GM18951 (cell line): ENCODE measurements around the gene SP140.

ENCODE experiments used
- POLR2A ChIP-seq: IDR thresholded peaks from 4 replicates; pipeline ENCODE4 v1.6.1; 2011; ENCODE audit warnings: mild to moderate bottlenecking; ENCODE audit not compliant: insufficient read length, insufficient read depth; ENCODE audit errors: extremely low read depth
- in situ Hi-C: fragments of 300-500 bp; cut with MboI; formaldehyde crosslinking; loops from one replicate; pipeline ENCODE4 v1.12.0; 2022; ENCODE audit warnings: low sequenced_read_pairs, mixed read lengths, inconsistent platforms; ENCODE audit not compliant: unreplicated experiment

SP140 gene

DNA sequence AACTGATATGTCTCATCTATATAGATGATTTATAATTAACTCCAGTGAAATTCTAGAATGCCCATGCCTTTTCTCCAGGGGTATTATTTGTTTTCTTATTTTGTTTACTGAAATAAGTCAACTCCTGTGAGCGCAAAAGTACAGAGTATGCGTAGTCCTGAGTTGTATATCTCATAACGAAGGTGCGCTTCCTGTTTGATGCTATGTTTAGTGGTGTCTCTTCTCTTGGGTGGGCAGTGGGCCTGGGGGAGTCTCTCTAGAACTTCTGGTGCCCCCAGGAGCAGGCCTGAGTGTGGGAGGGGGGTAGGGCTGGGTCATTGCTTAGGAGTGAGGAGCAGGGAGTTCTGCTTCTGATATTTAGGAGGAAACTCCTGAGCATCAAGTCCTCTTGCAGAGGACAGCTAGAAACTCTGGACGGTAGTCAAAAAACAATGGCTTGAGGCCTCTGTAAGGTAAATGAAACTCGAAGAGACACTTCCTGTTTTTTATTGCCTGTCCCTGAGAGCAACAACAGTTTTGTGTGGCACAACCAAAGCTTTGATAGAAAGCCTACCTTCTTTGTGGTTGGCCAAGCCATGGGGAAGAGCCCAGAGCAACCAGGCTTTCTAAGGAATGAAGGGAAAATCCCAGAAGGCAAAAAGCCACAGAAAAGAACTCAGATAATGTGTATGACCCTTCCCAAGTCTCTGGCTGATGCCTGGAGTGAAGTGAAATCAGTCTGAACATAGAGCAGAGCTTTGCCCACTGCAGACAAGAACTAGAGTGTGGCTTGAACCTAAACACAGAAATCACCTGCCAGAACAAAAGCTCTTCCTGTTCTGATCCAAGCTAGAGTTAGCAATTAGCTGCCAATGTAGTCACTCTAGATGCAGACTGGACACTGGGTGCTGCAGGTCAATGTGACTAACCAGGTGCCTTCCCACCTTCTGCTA, 92.9 kb downstream of the SP140 start:
- TF ChIP-seq POLR2A, result no peak
- in situ Hi-C loops, result no loop called here

DNA sequence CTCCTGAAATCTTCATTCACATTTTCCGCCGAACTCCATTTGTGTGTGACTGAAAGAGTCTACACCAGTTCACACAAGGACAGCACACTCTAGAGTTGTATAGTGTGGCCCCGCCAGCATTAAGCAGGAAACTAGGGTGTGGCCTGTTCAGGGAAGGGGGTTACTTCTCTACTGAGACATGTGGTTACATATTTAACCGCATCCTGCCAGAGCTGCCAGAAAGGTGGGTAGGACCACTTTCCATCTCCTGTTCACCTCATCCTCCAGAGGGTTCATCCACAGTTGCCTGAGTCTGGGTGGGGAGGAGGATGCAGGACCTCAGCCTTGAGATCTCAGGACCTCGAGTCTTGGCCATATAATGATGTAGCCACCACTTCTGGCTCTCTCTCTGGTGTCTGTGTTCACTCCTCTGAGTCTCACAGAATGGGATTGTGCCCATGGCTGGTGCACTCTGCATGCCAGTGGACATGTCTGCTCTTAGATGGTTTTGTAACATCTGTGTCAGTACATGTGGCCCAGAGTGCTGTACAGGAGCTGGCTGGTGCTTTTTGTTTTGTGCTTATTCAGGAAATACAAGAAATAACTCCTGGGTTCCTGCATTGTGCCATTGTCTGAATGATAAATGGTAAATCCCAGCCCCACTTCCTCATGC, 93.8 kb downstream of the SP140 start:
- in situ Hi-C loops, result no loop called here
- TF ChIP-seq POLR2A, result no peak

DNA sequence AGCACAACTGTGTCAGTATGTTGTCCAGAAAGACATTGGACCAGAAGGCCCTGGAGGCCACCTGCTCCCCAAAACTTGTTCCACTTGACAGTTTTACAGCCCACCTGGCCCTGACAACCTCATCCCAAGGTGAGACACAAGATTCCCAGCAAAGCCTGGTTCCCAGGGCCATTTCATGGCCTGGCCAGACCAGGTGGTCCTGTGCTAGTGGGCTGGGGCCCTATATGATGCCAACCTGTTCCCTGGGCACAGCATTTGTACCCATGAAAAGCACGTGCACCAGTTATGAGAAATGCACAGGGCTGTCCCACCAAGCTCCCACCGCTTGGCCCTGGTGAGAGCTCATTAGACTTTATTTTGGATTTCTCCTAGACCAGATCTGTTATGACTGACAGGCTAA, 95.5 kb downstream of the SP140 start:
- no peak for TF ChIP-seq POLR2A
- in situ Hi-C loops, result no loop called here

DNA sequence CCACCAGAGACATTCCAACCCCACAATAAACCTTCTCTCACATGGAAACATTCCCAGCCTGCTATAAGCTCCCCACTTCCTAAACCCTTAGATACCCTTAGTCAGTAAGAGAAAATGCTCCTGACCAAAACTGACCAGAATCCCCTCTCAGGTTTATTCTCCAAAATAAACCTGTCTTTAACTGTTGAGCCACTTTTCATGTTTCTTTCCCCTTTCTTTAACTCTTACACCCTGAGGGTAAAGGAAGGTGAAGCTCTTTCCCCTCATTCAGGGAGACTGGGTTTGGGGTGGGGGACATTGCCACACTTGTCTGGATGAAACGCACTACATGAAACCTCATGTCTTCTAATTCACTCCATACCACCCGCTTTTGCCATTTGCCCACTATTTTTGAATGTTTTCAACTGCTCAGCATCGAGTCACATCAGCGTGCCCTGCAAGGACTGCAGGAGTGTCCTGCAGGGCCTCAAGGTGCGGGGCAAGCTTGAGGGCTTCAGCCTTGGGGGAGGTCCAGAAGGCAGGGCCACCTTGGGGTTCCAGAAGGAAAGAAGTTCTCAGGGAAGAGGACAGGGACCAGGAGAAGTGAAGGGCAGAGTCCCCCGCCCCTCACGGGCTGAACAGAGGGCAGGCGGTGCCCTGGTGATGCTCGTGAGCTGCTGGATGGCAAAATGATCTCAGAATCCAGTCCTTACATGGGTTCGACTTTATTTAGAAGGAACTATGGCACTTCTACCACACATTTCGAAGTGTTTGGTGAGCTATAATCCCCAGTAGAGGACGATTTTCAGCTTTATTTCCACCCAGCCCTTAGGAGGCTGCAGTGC, 97.2 kb downstream of the SP140 start:
- in situ Hi-C loops, result no loop called here
- no peak for TF ChIP-seq POLR2A

DNA sequence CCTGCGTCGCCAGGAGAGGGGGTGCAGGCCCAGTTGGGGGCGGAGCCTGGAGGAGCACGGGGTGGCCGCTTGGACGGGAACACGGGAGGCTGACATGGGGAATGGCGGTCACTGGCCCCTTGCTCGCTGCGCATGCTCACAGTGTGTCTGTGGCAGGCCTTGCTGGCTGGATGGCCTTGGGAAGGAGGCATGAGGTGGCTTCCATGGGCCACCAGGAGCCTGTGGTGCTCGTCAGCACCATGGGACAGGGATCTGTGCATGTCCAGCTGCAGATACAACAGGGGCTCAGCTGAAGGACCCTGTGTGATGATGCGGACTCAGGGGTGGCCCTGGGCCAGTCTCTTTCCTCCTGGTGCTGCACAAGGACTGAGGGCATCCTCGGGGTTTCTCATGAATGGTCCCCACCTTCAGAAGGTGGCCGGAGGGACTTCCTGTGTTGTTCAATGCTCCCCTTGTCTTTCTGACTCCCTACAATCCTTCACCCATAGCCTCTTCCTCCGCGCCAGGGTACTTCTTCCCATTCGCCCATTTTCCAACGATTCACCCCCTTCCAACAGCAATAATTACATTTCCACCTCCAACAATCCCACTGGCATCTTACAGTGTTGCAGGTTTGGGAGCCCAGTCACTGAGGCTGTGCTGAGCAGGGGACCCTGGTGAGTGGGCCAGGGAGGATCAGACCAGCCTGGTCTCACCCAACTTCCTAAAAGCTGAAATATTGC, 98.0 kb downstream of the SP140 start:
- no peak for TF ChIP-seq POLR2A
- in situ Hi-C loops, result no loop called here

DNA sequence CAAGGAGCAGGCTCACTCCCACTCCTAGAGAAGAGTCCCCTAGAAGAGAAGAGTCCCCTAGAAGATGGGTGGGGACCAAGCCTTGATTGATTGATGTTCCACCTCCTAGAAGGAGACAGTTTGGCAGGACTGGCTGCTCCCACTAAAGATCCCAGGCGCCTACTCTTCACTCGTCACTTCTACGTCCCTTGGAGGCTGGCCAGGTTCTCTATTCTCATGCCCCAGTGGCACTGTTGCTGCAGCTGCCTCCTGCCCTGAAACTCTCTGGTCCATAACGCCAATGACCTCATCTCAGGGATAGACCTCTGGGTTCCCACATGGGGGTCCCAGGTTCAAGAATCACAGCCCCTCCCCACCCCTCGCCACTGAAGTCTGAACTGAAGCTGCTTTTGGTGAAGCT, 99.0 kb downstream of the SP140 start:
- in situ Hi-C loops, result no loop called here
- TF ChIP-seq POLR2A, result no peak

DNA sequence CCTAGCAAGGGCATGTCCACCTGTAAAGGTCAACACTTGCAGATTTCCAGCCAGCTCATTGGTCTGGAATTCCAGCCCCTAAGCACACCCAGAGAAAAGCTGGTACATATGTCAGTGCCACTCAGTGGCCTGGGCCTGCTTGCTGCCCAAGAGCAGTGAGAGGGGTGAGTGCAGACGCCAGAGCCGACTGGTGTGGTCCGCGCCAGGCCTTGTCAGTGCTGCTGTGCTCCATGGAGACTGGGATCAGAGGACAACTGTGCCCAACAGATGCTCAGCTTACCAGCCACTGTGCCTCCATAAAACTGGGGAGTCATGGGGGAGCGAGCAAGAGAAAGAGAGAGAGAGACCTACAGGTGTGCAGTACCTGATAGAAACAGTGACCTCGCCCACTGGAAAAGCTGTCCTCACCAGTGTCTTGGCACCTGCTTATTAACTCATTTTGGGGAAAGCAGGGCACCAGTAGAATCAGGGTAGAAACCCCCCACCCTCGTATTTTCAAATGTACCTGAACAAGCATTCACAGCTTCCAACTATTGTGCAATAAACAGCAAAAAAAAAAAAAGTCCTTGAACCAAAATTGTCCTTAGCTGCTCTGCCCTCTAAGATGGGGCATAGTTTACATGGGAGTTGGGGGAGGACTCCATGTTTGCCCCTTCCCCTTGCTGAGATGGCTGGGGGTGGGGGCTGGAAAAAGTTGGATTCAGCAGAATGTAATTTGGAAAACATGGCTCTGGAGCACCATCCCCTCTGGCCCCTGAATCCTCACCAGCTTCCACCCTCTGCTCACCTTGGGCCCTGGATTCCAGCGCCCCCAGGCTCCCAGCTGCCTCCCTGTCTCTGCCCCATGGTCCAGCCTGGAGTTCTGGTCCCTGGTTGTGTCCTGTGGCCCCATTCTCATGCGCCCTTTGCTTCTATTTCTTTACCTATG, 100.0 kb downstream of the SP140 start:
- no peak for TF ChIP-seq POLR2A

DNA sequence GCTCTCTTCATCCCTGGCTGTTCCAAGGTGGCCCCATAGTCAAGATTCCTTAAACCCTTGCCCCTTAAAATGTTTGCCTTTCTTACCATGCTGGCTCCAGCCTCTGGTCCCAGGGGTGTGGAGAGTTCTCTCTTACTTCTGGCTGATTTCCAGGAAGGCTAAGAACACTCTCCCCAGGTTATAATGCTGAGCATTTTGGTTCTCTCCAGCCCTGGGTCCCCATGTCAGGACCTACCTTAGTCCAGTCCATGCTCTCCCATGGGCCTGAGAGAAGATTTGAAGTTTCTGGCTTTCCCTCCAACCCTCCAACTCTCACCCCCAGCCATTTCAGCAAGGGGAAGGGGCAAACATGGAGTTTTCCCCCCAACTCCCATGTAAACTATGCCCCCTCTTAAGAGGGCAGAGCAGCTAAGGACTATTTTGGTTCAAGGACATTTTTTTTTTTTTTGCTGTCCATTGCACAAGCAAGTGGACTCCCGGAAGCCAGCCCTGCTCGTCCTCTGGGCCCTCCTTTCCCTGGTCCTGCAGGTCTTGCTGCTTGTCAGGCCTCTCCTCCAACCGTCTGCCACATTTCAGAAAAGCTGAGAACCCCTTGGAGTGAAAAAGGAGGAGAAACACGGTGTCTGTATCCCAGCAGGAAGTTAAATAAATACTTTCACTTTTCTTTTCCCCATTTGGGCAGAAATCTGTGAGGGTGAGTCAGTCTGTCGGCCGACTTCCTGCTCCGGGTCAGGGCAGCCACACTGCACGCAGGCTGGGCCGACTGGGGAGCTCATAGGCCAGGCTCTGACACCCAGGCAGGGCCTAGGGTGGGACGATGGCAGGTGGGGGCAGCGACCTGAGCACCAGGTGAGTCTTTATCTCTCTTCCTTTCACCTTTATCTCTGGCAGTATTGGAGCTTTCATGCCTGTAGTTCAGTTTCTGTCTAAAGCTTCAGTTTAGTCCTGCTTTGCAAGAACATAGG, 101.2 kb downstream of the SP140 start, which contains the start of gene SP140L:
TSS of gene SP140L (plus strand) at position 741 of the 965 bp plus-strand sequence. CDS start at position 818, 77 bp downstream.
- peak; percentile 70 for TF ChIP-seq POLR2A
- in situ Hi-C loops, result no loop called here

More for the DNA sequence above, 100.0 kb downstream of the SP140 start:
- in situ Hi-C loops, result no loop called here

DNA sequence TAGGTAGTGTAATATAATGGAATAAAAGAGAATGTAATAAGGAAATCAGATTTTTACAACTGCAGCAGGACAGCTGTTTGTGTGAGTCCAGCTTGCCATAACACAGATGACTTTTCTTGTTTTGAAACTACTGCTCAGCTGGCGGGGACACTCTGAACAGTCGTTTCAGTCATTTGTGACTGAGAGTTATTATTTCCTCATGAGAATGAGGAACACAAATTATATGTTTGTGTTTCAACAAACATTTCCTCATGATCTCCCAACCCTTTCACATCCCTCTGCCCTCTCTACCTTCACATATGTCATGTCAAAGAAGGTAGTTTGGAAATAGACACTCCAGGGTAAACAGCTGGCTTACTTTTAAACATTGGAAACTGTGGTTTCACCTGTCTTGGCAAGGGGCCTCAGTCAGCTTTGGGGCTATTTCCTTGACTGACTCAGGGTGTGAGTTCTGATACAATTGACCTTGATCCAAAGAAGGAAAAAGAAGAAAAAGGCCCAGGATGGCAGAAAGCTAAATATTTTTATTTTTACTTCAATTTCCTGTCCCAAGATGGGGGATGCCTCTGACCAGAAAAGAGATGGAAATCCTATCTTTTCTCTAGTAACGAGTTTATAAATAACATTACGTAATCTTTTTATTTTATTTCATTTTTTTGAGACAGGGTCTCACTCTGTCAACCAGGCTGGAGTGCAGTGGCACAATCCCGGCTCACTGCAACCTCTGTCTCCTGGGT, 102.0 kb downstream of the SP140 start:
- in situ Hi-C loops, result no loop called here
- TF ChIP-seq POLR2A, result no peak

DNA sequence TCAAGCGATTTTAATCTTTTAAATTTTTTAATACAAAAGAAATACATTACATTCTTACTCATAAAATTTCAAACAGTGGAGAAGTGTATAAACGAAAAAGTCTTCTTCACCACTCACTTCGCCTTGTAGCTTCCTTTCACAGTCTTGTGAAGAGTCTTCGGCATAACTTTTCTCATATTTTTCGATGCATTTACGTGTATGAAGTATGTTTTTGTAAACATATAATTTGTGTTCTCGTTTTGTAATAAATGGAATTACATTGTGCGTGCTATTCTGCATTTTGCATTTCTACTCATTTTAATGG, 102.6 kb downstream of the SP140 start:
- in situ Hi-C loops, result no loop called here
- no peak for TF ChIP-seq POLR2A
